ENCODE data around the gene CAMK2B.

The CAMK2B gene

DNA sequence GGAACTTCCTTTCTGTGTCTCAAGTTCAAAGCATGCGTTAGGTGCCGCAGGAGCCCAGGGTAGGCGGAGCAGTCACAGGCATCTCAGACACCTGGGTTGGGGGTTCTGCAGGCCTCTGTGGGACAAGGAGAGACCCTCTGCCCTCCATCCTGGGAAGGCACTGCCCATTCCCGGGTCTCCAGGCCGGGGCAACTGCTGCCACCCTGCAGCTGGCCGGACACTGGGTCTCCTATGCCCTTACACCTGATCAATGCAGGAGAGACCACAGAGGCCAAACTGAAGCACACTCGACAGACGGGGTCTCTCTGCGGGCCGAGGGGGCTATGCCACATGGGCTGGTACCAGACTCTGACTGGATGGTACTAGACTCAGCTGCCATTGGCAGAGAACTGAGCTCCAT lies 87.7 kb downstream of the CAMK2B start:
- TF ChIP-seq, protein P1, sequence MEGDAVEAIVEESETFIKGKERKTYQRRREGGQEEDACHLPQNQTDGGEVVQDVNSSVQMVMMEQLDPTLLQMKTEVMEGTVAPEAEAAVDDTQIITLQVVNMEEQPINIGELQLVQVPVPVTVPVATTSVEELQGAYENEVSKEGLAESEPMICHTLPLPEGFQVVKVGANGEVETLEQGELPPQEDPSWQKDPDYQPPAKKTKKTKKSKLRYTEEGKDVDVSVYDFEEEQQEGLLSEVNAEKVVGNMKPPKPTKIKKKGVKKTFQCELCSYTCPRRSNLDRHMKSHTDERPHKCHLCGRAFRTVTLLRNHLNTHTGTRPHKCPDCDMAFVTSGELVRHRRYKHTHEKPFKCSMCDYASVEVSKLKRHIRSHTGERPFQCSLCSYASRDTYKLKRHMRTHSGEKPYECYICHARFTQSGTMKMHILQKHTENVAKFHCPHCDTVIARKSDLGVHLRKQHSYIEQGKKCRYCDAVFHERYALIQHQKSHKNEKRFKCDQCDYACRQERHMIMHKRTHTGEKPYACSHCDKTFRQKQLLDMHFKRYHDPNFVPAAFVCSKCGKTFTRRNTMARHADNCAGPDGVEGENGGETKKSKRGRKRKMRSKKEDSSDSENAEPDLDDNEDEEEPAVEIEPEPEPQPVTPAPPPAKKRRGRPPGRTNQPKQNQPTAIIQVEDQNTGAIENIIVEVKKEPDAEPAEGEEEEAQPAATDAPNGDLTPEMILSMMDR (IDR thresholded peaks at IDR 0.05; ENCODE audit: borderline replicate concordance, insufficient read depth, low read depth, low read length), result no peak
- no peak overlapping the region for H3K4me3 ChIP-seq (ENCODE audit: low read depth, low read length)

DNA sequence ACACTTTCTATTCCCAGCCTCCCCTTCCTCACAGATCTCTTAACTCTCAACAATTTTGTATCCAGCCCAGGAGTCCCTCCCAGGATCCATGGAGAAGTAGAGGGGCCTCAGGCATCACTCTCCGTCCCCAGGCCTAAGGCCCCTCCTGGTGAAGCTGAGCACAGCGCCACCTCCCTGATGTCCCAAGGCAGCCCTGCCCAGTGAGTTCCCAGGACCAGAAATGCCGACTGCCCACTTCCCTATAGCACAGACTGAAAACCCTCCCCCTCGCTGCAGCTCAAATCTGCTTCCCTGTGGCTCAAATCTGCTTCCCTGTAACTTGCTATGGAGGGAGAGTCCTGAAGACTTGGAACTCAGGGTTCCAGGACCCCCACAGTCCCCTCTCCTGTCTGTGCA lies 89.1 kb downstream of the CAMK2B start:
- TF ChIP-seq, protein P1 (IDR thresholded peaks at IDR 0.05; ENCODE audit: borderline replicate concordance, insufficient read depth, low read depth, low read length), result no peak
- H3K4me3 ChIP-seq (ENCODE audit: low read depth, low read length), result no peak overlapping the region

DNA sequence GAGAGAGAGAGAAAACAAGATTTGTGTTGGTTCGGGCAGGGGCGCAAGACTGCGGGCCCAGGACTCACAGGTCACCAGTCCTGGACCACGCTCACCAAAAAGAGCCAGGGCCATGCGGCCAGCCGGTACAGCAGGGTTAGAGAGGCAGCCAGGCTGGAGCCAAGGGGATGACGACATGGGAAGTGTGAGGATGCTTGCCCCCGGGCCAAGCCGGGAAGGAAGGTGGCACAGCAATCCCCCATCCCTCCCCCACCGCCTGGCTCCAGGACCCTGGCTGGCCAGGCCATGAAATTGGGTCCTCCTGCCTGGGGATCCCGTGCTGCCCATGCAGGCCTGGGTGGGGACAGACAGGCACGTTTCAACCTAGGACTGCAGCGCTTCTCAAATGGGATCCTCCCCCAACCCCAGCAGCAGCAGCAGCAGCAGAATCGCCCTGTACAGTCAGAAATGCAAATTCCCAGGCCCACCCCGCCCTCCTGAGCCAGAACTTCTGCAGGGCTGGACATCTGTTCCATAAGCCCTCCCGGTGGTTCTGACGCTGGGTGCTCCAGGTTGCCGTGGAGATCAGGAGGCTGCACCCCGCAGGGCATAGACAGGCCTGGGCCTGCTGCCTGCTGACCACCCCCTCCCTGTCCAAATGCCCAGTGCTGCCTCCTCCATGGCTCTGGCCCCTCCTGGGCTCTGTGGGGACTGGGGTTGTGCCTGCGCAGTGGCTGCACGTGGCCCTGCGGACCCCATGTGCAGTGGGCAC lies 89.6 kb downstream of the CAMK2B start:
- TF ChIP-seq, protein P1 (IDR thresholded peaks at IDR 0.05; ENCODE audit: borderline replicate concordance, insufficient read depth, low read depth, low read length), result no peak
- no peak overlapping the region for H3K4me3 ChIP-seq (ENCODE audit: low read depth, low read length)

DNA sequence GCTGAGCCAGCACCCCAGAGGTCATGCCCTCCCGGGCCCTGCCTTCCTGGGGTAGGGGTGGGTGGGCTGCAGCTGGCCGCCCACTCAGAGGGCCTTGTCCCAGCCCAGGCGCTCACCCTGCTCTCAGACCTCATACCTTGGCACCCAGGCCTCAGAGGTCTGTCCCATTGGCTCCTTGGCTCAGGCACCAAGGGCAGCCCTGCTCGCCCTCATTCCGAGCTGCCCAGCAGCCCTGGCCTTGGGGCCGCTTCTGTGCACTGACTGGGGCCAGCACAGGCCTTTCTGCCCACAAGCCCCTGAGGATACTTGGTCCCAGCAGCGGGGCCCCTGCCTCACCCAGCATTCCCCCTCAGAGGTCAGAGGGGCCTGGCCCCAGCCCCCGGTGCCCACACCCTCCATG lies 90.3 kb downstream of the CAMK2B start:
- TF ChIP-seq, protein P1 (IDR thresholded peaks at IDR 0.05; ENCODE audit: borderline replicate concordance, insufficient read depth, low read depth, low read length), result no peak
- H3K4me3 ChIP-seq (ENCODE audit: low read depth, low read length), result no peak overlapping the region

DNA sequence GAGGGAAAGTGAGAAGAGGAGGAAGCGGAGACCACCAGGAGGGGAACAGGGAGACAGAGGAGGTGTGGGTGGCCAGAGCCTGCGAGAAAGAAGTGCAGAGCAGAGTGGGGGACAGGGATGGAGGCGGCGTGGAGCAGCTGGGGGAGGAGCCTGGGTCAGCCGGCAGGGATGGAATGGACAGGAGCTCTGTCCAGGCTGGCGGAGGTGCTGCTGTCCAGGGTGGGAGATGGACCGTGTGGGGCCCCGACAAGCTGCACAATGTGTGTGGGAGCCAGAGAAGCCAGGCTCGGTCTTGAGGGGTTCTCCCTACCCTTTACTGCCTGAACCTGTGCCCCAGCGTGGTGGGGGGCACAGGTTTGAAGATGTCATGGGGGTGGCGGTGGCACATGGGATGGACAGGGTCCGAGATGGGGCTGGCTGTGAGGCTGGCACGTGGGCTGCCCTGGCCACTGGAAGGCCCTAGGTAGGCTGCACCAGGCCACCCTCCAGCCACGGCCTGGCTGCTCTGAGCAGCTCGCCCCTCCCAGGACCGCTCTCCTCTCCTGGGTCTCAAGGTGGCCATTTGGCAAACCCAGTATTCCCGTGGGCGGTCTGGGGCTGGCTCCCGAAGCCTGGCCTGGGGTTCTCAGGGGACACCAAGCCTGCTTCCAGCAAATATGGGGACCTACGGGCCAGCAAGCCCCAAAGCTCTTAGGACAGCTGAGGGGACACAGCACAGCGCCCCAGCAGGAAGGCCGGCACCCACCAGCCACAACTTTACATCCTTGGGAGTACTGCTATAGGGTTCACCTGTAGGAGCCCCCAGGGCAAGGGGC lies 92.3 kb downstream of the CAMK2B start:
- TF ChIP-seq, protein P1 (IDR thresholded peaks at IDR 0.05; ENCODE audit: borderline replicate concordance, insufficient read depth, low read depth, low read length), result no peak
- H3K4me3 ChIP-seq (ENCODE audit: low read depth, low read length), result no peak overlapping the region

DNA sequence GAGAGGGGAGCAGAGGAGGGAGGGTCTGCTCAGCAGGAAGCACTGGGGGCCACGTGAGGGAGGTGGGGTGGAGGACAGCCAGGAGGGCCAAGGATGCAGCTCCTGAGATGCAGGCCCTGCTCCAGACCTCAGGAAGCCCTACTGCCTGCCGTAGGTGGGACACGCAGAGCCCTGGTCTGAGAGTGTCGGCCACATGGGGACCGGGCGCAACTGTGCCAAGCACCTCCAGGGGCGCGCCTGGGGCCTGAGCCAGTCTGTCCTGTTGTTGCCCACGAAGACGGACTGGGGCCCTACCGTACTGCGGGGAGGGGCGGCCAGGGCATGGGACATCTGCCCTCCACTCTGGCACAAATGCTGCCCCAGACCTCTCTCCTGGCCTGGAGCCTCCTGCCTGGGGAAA lies 93.0 kb downstream of the CAMK2B start:
- TF ChIP-seq, protein P1 (IDR thresholded peaks at IDR 0.05; ENCODE audit: borderline replicate concordance, insufficient read depth, low read depth, low read length), result no peak
- H3K4me3 ChIP-seq (ENCODE audit: low read depth, low read length), result no peak overlapping the region

Data from GM12875 (cell line).